Right renal cortex interstitium (tissue), 3 donors: ENCODE results near the gene KCNAB3. TPM values are rescaled to one million over a fixed set of nuclear protein-coding genes. Genes with fewer than 3 reads are reported as not detected.
A peak's percentile ranks its signal among the peaks of the same experiment; 100 is the strongest.
"Not testable (repeated sequence)": the region's sequence is repeated elsewhere in the genome, so short reads cannot be mapped to it uniquely, and the experiment has no call there.

Experiments used
- DNase-seq, 3 donors: peaks; one replicate each; pipeline ENCODE4 v3.0.0-alpha.2; 2013; ENCODE audit warnings: low read depth in 3 of 3, low spot score in 2 of 3
- polyA plus RNA-seq, 3 donors: library from polyadenylated mRNA; unstranded; fragments of 120-200 nt; gene quantifications; one replicate each; pipeline ENCODE4 v1.2.1, GENCODE V29; 2013; ENCODE audit not compliant: insufficient read length in 3 of 3

Gene KCNAB3
- polyA plus RNA-seq = 10 to 100 TPM in 1 of 3 donors, 1 to 10 TPM in 2; 5.9 to 10.2 (median 9.2) TPM

DNA sequence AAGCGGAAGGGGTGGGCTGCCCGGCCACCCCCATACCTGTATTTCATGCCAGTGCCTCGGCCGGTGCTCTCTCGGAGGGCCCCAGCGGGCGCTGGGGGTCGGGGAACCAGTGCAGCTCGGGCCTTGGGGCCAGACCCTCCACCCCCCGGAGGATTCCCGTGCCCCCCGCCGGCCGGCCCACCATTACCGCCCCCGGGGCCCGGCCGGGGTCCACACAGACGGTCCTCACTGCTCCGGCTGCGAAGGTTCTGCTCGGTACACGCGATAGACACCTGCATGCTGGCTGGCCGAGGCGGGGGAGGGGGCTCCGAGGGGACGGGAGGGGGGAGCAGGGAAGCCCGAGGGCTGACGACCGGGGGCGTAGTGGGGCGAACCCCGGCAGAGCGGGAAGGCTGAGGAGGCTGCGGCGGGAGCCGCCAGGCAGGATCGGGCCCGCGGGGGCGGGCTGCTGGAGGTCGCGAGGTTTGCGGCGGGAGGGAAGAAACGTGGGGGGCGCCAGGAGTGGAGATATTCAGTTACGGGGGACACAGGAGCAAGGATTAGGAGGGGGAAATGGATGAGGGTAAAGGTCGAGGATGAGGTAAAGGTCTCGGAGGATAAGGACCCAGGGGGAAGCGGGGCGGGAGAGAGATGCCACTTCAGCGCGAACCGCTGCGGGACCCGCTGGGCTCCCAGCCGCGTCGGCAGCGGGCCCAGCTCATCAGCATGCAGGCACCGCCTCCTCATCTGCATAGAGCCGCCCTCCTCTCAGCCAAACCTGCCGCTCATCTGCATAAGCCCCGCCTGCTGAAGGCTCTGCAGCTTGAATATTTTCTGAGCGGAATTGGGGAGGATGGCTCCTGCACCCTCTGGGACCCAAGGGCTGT, at the start of gene KCNAB3:
TSS of gene KCNAB3 (minus strand) at position 699 of the 866 bp plus-strand sequence. CDS start at position 278, 421 bp downstream.
- peak in 1 of 3 donors; percentile 69 for DNase-seq

GRCh38 chr17:7977805-7978204, 48.1 kb upstream of the KCNAB3 start:
- DNase-seq = no peak

GRCh38 chr17:7977039-7977438, 47.4 kb upstream of the KCNAB3 start:
- DNase-seq = no peak

DNA sequence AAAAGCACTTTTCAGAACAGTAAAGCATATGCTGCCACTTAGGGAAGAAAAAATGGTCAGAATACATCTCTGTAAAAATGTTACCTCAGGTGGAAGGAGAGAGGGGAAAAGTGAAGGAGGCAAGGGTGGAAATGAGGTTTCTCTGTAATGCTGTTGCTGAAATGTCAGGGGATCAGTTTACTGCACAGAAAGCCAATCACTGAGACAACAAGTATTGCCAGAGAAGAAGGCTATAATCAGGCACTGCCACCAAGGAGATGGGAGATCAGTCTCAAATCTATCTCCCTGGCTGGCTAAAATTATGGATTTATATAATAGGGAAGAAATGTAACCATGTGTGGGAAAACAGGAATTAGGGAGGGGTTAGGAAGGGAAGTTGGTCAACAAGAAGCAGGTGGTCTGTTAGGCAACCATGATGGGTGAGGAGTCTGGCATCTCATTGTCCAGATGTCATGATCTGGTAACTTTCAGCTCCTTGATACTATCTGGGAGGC, 45.0 kb upstream of the KCNAB3 start:
- DNase-seq = no peak

- no peak for DNase-seq
Measured at GRCh38 chr17:7972131-7972785, 42.6 kb upstream of the KCNAB3 start.

DNA sequence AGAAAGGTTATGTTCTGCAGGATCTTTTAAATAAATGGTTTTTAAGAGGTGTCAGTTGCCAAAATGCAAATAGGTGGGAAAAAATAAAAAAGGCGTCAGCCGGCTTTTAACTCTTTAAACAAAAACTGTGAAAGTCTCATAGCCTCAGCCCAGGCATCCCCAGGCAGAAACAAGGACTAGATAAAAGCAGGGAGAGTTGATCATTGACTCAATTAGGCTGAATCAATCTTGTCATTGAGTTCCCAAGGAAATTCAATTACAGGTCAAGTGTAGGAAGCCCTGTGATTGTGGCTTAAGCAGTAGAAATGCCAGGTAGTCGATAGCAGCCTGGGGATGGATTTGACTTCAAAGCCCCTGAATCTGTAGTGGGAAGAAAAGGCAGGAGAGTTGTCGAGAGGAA, 42.0 kb upstream of the KCNAB3 start:
- DNase-seq = no peak

- DNase-seq = no peak
Measured at GRCh38 chr17:7969433-7969832, 39.8 kb upstream of the KCNAB3 start.

DNA sequence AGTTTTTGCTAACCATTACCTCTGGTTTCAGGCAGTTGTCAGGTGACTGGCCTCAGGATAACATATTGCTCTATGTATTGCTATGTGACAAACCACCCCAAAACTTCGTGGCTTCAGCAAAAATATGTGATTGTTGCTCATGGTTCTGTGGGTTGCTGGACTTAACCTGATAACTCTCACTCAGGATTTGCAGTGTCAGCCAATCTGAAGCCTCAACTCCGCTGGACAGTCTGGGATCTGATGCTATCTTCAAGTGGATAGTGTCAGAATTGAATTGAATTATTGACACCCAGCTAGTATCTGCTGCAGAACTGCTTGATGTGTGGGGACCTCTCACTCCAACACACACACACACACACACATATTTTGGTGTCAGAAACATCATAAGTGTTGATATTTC, 38.1 kb upstream of the KCNAB3 start:
- no peak for DNase-seq

DNA sequence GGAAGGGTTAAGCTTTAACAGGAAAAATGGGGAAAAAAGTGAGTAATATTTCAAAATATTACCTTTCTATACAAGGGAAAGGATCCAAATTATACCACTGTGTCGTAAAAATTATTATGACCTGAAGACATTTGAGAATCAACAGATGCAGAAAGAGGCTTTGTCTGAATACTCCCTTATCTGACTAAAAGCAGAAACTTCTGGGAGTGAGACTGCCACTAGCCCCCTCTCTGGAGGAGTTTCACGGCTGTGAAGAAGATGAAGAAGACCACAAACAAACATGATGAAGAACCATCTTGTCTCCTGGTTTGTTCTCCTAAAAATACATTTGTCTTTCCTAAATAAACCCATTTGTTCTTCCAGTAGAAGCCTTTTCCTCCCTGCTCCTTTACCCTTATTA, 31.8 kb upstream of the KCNAB3 start:
- DNase-seq = no peak

DNA sequence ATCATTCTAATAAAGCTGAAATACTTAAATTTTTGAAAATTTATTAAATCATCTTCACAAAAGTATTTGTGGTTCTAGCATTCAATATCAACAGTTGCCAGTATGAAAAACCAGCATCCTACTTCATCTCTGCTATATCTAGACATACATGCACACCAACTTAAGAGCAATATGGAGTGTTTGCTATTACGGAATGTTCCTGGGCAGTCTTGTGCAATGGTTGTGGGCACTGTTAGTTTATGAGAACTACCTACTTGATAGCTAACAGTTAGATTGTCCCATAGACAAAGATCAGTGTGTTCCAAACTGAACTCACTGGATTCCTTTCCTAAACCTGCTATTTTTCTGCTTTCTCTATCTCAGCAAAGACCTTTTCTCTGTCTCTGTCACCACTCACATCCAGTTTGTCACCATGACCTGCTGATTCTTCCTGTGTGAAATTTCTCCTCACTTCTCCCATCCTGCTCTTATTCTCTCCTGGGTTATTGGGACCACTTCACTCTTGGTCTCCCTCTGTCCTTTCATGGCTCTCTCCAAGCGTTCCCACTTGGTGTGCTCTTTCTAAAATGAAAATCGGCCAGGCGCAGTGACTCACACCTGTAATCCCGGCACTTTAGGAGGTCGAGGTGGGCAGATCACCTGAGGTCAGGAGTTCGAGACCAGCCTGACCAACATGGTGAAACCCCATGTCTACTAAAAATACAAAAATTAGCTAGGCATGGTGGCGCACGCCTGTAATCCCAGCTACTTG, 30.0 kb upstream of the KCNAB3 start:
- no peak for DNase-seq

GRCh38 chr17:7956228-7956965, 26.7 kb upstream of the KCNAB3 start:
- peak in 1 of 3 donors; percentile 4 for DNase-seq

GRCh38 chr17:7955414-7956227, 26.0 kb upstream of the KCNAB3 start:
- DNase-seq = no peak

DNA sequence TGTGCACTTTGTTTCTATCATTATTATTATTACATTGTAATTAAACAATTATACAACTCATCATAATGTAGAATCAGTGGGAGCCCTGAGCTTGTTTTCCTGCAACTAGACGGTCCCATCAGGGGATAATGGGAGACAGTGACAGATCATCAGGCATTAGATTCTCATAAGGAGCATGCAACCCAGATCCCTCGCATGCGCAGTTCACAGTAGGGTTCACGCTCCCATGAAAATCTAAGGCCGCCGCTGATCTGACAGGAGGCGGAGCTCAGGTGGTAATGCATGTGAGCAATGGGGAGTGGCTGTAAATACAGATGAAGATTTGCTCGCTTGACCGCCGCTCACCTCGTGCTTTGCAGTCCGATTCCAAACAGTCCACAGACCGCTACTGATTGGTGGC, 23.6 kb upstream of the KCNAB3 start:
- not testable (repeated sequence) for DNase-seq

GRCh38 chr17:7951143-7951792, 21.6 kb upstream of the KCNAB3 start:
- DNase-seq = no peak

GRCh38 chr17:7950578-7950977, 20.9 kb upstream of the KCNAB3 start:
- DNase-seq = no peak

- DNase-seq = no peak
Measured at GRCh38 chr17:7947651-7948050, 18.0 kb upstream of the KCNAB3 start.

- no peak for DNase-seq
Measured at GRCh38 chr17:7946441-7946840, 16.8 kb upstream of the KCNAB3 start.

- DNase-seq = no peak
Measured at GRCh38 chr17:7945651-7946050, 16.0 kb upstream of the KCNAB3 start.

- no peak for DNase-seq
Measured at GRCh38 chr17:7944326-7944725, 14.7 kb upstream of the KCNAB3 start.
